Right atrium auricular region (tissue), 2 donors: ENCODE data around the gene EMB. TPM values are rescaled to one million over a fixed set of nuclear protein-coding genes. Genes with fewer than 3 reads are reported as not detected.

ENCODE experiments used
- DNase-seq: peaks from one replicate; pipeline ENCODE4 v3.0.0-alpha.2; 2019; ENCODE audit warnings: low spot score
- H3K27ac ChIP-seq, 2 donors: fragments of 200-600 bp; sonication (generic); 1 replicate in 1 of 2; 2 replicates in 1 of 2; pipeline ENCODE4 v1.5.1; 2016 to 2019
- H3K27me3 ChIP-seq, 2 donors: fragments of 200-600 bp; sonication (generic); one replicate each; pipeline versions ENCODE4 v1.5.1 to v1.6.0; 2017 to 2019
- H3K36me3 ChIP-seq: fragments of 200-600 bp; sonication (generic); one replicate; pipeline ENCODE4 v1.5.1; 2016
- H3K4me1 ChIP-seq, 2 donors: fragments of 200-600 bp; sonication (generic); one replicate each; pipeline versions ENCODE4 v1.5.1 to v1.6.0; 2017 to 2019
- H3K4me3 ChIP-seq, 2 donors: fragments of 200-600 bp; sonication (generic); 1 replicate in 1 of 2; 2 replicates in 1 of 2; pipeline ENCODE4 v1.5.1; 2017 to 2019; ENCODE audit warnings: mild to moderate bottlenecking in 1 of 2, moderate library complexity in 1 of 2
- H3K9me3 ChIP-seq, 2 donors: fragments of 200-600 bp; sonication (generic); one replicate each; pipeline ENCODE4 v1.5.1; 2019
- CTCF ChIP-seq, 2 donors: fragments of 200-600 bp; sonication (generic); IDR thresholded peaks; one replicate each; pipeline ENCODE4 v1.5.1; 2019; ENCODE audit warnings: antibody characterized with exemption in 2 of 2
- total RNA-seq, 2 donors: library from RNA; depleted of rRNA; stranded (reverse); fragments of >200 nt; gene quantifications; one replicate each; pipeline ENCODE4 v1.1.0, GENCODE V29; 2016

Gene EMB
- total RNA-seq, 2 donors from 2014 or later = 6.7 to 7.3 TPM

- Histone ChIP-seq H3K4me3 (no peak overlapping the region), H3K27me3 (no peaks in the 10 kb centered on the region), H3K4me1 (no peaks in the 10 kb centered on the region), H3K36me3 (no peaks in the 10 kb centered on the region), H3K27ac (no peak overlapping the region), H3K9me3 (no peaks in the 10 kb centered on the region)
- TF ChIP-seq CTCF (IDR thresholded peaks at IDR 0.05) = no peak
- DNase-seq = no peak
Measured at GRCh38 chr5:50359187-50359586, 81.9 kb downstream of the EMB start.

DNA sequence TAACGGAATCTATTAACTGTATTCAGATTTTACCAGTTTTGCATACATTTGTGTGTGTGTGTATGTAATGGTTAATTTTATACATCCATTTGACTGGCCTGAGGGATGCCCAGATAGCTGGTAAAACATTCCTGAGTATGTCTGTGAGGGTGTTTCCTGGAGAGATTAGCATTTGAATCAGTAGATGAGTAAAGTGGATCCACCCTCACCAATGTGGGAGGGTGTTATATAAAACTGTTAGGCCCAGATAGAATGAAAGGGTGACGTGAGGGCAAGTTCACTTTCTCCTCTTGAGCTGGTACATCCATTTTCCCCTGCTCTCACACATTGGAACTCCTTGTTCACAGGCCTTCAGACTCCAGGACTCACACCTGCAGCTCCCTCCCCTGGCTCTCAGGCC lies 88.7 kb downstream of the EMB start:
- no peak overlapping the region for H3K27ac ChIP-seq
- DNase-seq = no peak
- no peak for TF ChIP-seq CTCF (IDR thresholded peaks at IDR 0.05)
- no peak overlapping the region for H3K4me3 ChIP-seq
- H3K9me3 ChIP-seq = no peaks in the 10 kb centered on the region
- H3K4me1 ChIP-seq = no peaks in the 10 kb centered on the region
- H3K27me3 ChIP-seq = no peaks in the 10 kb centered on the region
- H3K36me3 ChIP-seq = no peaks in the 10 kb centered on the region

Other genes with a start within 250 kb of the EMB start
- gene PARP8, start 225.3 kb upstream of the EMB start, total RNA-seq = 1 to 10 TPM; 3.9 to 6.6 TPM